ENCODE measurements around the gene PCBD1.

PCBD1 gene

GRCh38 chr10:70847659-70848360 is 40.6 kb downstream of the PCBD1 start:
- H3K4me3 ChIP-seq (ENCODE audit: low read depth, low read length), result no peak overlapping the region
- no peak for DNase-seq (ENCODE audit: low read depth)
- TF ChIP-seq, protein P1, sequence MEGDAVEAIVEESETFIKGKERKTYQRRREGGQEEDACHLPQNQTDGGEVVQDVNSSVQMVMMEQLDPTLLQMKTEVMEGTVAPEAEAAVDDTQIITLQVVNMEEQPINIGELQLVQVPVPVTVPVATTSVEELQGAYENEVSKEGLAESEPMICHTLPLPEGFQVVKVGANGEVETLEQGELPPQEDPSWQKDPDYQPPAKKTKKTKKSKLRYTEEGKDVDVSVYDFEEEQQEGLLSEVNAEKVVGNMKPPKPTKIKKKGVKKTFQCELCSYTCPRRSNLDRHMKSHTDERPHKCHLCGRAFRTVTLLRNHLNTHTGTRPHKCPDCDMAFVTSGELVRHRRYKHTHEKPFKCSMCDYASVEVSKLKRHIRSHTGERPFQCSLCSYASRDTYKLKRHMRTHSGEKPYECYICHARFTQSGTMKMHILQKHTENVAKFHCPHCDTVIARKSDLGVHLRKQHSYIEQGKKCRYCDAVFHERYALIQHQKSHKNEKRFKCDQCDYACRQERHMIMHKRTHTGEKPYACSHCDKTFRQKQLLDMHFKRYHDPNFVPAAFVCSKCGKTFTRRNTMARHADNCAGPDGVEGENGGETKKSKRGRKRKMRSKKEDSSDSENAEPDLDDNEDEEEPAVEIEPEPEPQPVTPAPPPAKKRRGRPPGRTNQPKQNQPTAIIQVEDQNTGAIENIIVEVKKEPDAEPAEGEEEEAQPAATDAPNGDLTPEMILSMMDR (conservative IDR thresholded peaks at IDR 0.05; ENCODE audit: low read depth, low read length), result no peak

- DNase-seq (ENCODE audit: low read depth), result no peak
- H3K4me3 ChIP-seq (ENCODE audit: low read depth, low read length), result no peak overlapping the region
- TF ChIP-seq, protein P1 (conservative IDR thresholded peaks at IDR 0.05; ENCODE audit: low read depth, low read length), result no peak
Observed at GRCh38 chr10:70846795-70847194, 41.6 kb downstream of the PCBD1 start.

DNA sequence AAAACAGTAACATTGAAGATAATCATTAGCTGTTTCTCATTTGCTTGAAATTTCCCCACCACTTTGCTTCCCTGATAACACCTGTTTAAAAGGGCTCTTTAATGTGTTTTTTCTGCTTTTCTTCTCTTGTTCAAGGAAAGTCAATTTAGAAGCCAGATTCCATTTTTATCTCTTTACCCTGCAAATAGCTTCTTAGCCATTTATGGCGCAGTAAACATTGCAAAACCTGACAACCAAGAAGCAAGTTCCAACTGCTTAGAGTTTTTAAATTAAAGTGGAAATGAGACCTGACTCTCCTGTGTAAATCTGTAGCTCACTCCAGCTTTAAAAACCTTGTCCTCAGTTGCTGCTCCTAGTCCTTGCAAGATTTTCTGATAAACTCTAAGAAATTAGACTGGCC is 42.5 kb downstream of the PCBD1 start:
- DNase-seq (ENCODE audit: low read depth), result no peak
- TF ChIP-seq, protein P1 (conservative IDR thresholded peaks at IDR 0.05; ENCODE audit: low read depth, low read length), result no peak
- H3K4me3 ChIP-seq (ENCODE audit: low read depth, low read length), result no peak overlapping the region

GRCh38 chr10:70845256-70845655 is 43.1 kb downstream of the PCBD1 start:
- no peak overlapping the region for H3K4me3 ChIP-seq (ENCODE audit: low read depth, low read length)
- TF ChIP-seq, protein P1 (conservative IDR thresholded peaks at IDR 0.05; ENCODE audit: low read depth, low read length), result no peak
- no peak for DNase-seq (ENCODE audit: low read depth)

GRCh38 chr10:70843776-70844489 is 44.4 kb downstream of the PCBD1 start:
- no peak for DNase-seq (ENCODE audit: low read depth)
- TF ChIP-seq, protein P1 (conservative IDR thresholded peaks at IDR 0.05; ENCODE audit: low read depth, low read length), result no peak
- no peak overlapping the region for H3K4me3 ChIP-seq (ENCODE audit: low read depth, low read length)

- TF ChIP-seq, protein P1 (conservative IDR thresholded peaks at IDR 0.05; ENCODE audit: low read depth, low read length), result no peak
- no peak for DNase-seq (ENCODE audit: low read depth)
Observed at GRCh38 chr10:70843333-70843732, 45.0 kb downstream of the PCBD1 start.

More at GRCh38 chr10:70843333-70843732, 45.0 kb downstream of the PCBD1 start:
- H3K4me3 ChIP-seq (ENCODE audit: low read depth, low read length), result no peak overlapping the region

Measured in choroid plexus epithelial cell (primary cell).